Measurements from ENCODE around the gene CCDC39.
A peak's percentile ranks its signal among the peaks of the same experiment; 100 is the strongest.

The CCDC39 gene

DNA sequence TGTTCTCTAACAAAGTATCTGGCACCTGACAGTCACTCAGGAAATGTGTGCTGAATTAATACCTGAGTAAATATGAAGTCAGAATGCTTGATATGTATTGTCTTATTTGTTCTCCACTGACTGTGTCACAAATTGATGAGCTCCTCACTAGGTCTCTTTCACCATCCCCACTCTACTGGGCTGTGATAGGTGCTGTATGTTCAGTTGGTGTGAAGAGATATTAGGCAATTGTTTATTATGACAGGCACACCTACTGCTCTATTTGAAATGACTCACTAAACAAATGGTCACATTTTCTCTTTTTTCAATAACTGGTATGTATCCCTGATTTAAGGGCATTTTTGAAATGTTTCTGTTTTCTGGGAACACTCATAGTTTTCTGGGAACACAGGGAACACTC, 25.2 kb upstream of the CCDC39 start:
- Histone ChIP-seq H3K79me2 (ENCODE audit: control insufficient read depth, insufficient read depth, low read length, poor library complexity) (no peaks in the 10 kb centered on the region), H4K12ac (ENCODE audit: low read depth, low read length) (no peak overlapping the region)

DNA sequence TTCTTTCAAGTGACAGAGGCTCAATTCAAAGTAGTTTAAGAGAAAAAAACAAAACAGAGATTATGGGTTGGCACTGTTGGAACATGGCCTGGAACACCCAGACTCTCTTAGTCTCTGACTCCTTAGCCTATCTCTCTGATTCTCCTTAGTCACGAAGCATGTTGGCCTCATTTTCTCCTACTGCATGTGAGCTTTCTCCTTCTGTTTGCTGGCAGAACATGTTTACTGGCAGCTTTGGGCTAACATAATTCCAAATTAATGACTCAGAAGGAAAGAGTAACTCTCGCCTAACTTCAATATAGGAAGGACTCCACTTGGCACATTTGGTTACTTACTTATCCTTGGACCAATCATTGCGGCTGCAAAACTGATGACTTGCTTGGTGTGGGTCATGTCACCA, 21.7 kb upstream of the CCDC39 start:
- H2BK12ac ChIP-seq (ENCODE audit: low read length), result no peak overlapping the region
- WGBS (ENCODE audit: extremely low coverage, insufficient coverage, insufficient read length), result no CpG with 5 or more reads among the region's 3 CpGs
- H3K23ac ChIP-seq (ENCODE audit: low read length), result no peak overlapping the region
- no peak overlapping the region for H2BK5ac ChIP-seq (ENCODE audit: low read depth, low read length, poor library complexity)
- H4K91ac ChIP-seq (ENCODE audit: low read depth, low read length), result no peak overlapping the region
- H3K36me3 ChIP-seq (ENCODE audit: control insufficient read depth in 1 of 2, insufficient read depth in 2 of 2, low read length in 2 of 2), result no peaks in the 10 kb centered on the region
- peaks cover 0 to 4% of the 10 kb centered on the region in 2 experiments for H3K4me1 ChIP-seq (ENCODE audit: control insufficient read depth in 1 of 2, insufficient read depth in 2 of 2, low read length in 2 of 2)
- H2BK120ac ChIP-seq (ENCODE audit: insufficient read depth, low read length, poor library complexity), result no peak overlapping the region
- H4K8ac ChIP-seq (ENCODE audit: low read depth, low read length), result no peak overlapping the region
- H3K27ac ChIP-seq (ENCODE audit: low read depth, low read length), result no peak overlapping the region
- H3K79me2 ChIP-seq (ENCODE audit: control insufficient read depth, insufficient read depth, low read length, poor library complexity), result no peaks in the 10 kb centered on the region
- no peaks in the 10 kb centered on the region for H3K79me1 ChIP-seq (ENCODE audit: low read length)
- no peak overlapping the region for H2AFZ ChIP-seq (ENCODE audit: insufficient read depth, low read length, poor library complexity)
- H3K4ac ChIP-seq (ENCODE audit: low read depth, low read length), result no peak overlapping the region
- DNase-seq, result no peak
- H3K18ac ChIP-seq (ENCODE audit: low read length), result no peak overlapping the region
- H2AK5ac ChIP-seq (ENCODE audit: low read length), result no peak overlapping the region
- H4K12ac ChIP-seq (ENCODE audit: low read depth, low read length), result no peak overlapping the region
- H3K27me3 ChIP-seq (ENCODE audit: insufficient read depth, low read length), result no peaks in the 10 kb centered on the region
- no peaks in the 10 kb centered on the region for H3K9me3 ChIP-seq (ENCODE audit: insufficient read depth, low read depth, low read length)
- H3K4me3 ChIP-seq (ENCODE audit: low read depth, low read length), result no peak overlapping the region
- H3K14ac ChIP-seq (ENCODE audit: low read length), result no peak overlapping the region
- no peak overlapping the region for H3K9ac ChIP-seq (ENCODE audit: low read length)
- H3K4me2 ChIP-seq (ENCODE audit: low read length), result no peak overlapping the region

More for the DNA sequence above, 25.2 kb upstream of the CCDC39 start:
- H2BK120ac ChIP-seq (ENCODE audit: insufficient read depth, low read length, poor library complexity), result no peak overlapping the region
- no peak overlapping the region for H3K18ac ChIP-seq (ENCODE audit: low read length)
- H3K23ac ChIP-seq (ENCODE audit: low read length), result no peak overlapping the region
- no peak overlapping the region for H3K4ac ChIP-seq (ENCODE audit: low read depth, low read length)
- H3K9me3 ChIP-seq (ENCODE audit: insufficient read depth, low read depth, low read length), result no peaks in the 10 kb centered on the region
- no peak overlapping the region for H3K27ac ChIP-seq (ENCODE audit: low read depth, low read length)
- H2AK5ac ChIP-seq (ENCODE audit: low read length), result no peak overlapping the region
- no peak overlapping the region for H4K8ac ChIP-seq (ENCODE audit: low read depth, low read length)
- no peak overlapping the region for H3K9ac ChIP-seq (ENCODE audit: low read length)
- no peaks in the 10 kb centered on the region for H3K27me3 ChIP-seq (ENCODE audit: insufficient read depth, low read length)
- no peak overlapping the region for H2AFZ ChIP-seq (ENCODE audit: insufficient read depth, low read length, poor library complexity)
- H2BK12ac ChIP-seq (ENCODE audit: low read length), result no peak overlapping the region
- DNase-seq, result no peak
- H4K91ac ChIP-seq (ENCODE audit: low read depth, low read length), result no peak overlapping the region
- no peaks in the 10 kb centered on the region for H3K4me1 ChIP-seq (ENCODE audit: control insufficient read depth in 1 of 2, insufficient read depth in 2 of 2, low read length in 2 of 2)
- no peak overlapping the region for H3K4me3 ChIP-seq (ENCODE audit: low read depth, low read length)
- H3K14ac ChIP-seq (ENCODE audit: low read length), result no peak overlapping the region
- H3K36me3 ChIP-seq (ENCODE audit: control insufficient read depth in 1 of 2, insufficient read depth in 2 of 2, low read length in 2 of 2), result no peaks in the 10 kb centered on the region
- no peaks in the 10 kb centered on the region for H3K79me1 ChIP-seq (ENCODE audit: low read length)
- H3K4me2 ChIP-seq (ENCODE audit: low read length), result no peak overlapping the region
- no peak overlapping the region for H2BK5ac ChIP-seq (ENCODE audit: low read depth, low read length, poor library complexity)

DNA sequence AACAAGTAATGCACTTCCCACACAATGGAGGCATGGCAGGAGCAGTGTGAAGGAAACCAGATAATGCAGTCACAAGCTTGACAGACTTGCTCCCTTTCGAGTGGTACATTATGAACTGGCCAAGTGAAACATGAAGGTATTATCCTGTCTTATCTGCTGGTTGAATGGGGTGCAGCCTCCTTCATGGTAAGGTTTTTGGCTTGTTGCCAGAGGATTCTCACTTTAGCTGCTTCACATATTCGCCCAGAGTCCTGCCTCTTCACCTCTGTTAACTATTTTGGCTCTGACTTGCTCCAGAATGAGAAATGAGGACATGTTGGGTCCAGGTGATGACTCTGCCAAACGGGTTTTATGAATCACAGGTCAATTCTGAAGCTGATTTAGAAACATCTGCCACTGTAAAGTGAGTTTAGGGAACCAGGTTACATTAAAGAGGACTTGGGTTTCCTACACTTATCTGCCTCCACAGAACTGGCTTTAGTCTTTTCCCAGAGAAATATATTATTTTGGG, 19.5 kb upstream of the CCDC39 start:
- Histone ChIP-seq H2BK5ac (ENCODE audit: low read depth, low read length, poor library complexity) (no peak overlapping the region), H3K9me3 (ENCODE audit: insufficient read depth, low read depth, low read length) (no peaks in the 10 kb centered on the region), H3K18ac (ENCODE audit: low read length) (no peak overlapping the region), H2BK120ac (ENCODE audit: insufficient read depth, low read length, poor library complexity) (no peak overlapping the region), H3K23ac (ENCODE audit: low read length) (peak overlapping the region; percentile 1), H4K91ac (ENCODE audit: low read depth, low read length) (no peak overlapping the region), H2AK5ac (ENCODE audit: low read length) (no peak overlapping the region), H2BK12ac (ENCODE audit: low read length) (no peak overlapping the region), H3K14ac (ENCODE audit: low read length) (no peak overlapping the region), H3K36me3 (ENCODE audit: control insufficient read depth in 1 of 2, insufficient read depth in 2 of 2, low read length in 2 of 2) (no peaks in the 10 kb centered on the region), H3K4ac (ENCODE audit: low read depth, low read length) (no peak overlapping the region), H3K79me1 (ENCODE audit: low read length) (no peaks in the 10 kb centered on the region), H3K27ac (ENCODE audit: low read depth, low read length) (no peak overlapping the region), H3K4me3 (ENCODE audit: low read depth, low read length) (no peak overlapping the region), H3K9ac (ENCODE audit: low read length) (no peak overlapping the region), H3K4me1 (ENCODE audit: control insufficient read depth in 1 of 2, insufficient read depth in 2 of 2, low read length in 2 of 2) (peaks cover 0 to 4% of the 10 kb centered on the region in 2 experiments), H3K79me2 (ENCODE audit: control insufficient read depth, insufficient read depth, low read length, poor library complexity) (no peaks in the 10 kb centered on the region), H4K12ac (ENCODE audit: low read depth, low read length) (no peak overlapping the region), H3K27me3 (ENCODE audit: insufficient read depth, low read length) (no peaks in the 10 kb centered on the region), H4K8ac (ENCODE audit: low read depth, low read length) (no peak overlapping the region), H2AFZ (ENCODE audit: insufficient read depth, low read length, poor library complexity) (no peak overlapping the region), H3K4me2 (ENCODE audit: low read length) (no peak overlapping the region)
- no CpG with 5 or more reads among the region's 3 CpGs for WGBS (ENCODE audit: extremely low coverage, insufficient coverage, insufficient read length)
- DNase-seq, result no peak

DNA sequence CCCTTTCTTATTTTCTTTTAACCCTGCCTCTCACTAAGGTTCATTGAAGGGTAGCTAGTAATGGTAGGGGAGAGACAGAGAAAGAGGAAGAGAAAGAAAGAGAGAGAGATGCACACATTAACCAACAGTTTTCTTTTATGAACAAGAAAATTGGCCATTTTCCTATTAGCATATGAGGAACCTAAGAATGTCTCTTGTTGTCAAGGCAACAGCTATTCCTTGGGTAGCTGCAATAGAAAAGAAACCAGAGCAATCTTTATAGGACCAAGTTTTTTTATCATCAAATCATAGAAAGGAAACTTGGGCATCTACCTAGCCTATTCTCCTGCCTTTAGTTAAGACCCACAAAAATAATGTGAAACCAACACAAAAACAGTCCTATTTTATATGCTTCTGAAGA, 15.0 kb upstream of the CCDC39 start:
- Histone ChIP-seq H3K4ac (ENCODE audit: low read depth, low read length) (no peak overlapping the region), H3K36me3 (ENCODE audit: control insufficient read depth in 1 of 2, insufficient read depth in 2 of 2, low read length in 2 of 2) (no peaks in the 10 kb centered on the region), H3K79me1 (ENCODE audit: low read length) (no peaks in the 10 kb centered on the region), H4K8ac (ENCODE audit: low read depth, low read length) (no peak overlapping the region), H3K4me2 (ENCODE audit: low read length) (no peak overlapping the region), H2AK5ac (ENCODE audit: low read length) (no peak overlapping the region), H4K12ac (ENCODE audit: low read depth, low read length) (no peak overlapping the region), H4K91ac (ENCODE audit: low read depth, low read length) (no peak overlapping the region), H2BK5ac (ENCODE audit: low read depth, low read length, poor library complexity) (no peak overlapping the region), H2BK120ac (ENCODE audit: insufficient read depth, low read length, poor library complexity) (no peak overlapping the region), H3K9ac (ENCODE audit: low read length) (no peak overlapping the region), H2BK12ac (ENCODE audit: low read length) (no peak overlapping the region), H3K79me2 (ENCODE audit: control insufficient read depth, insufficient read depth, low read length, poor library complexity) (no peaks in the 10 kb centered on the region), H3K9me3 (ENCODE audit: insufficient read depth, low read depth, low read length) (no peaks in the 10 kb centered on the region), H2AFZ (ENCODE audit: insufficient read depth, low read length, poor library complexity) (no peak overlapping the region), H3K27me3 (ENCODE audit: insufficient read depth, low read length) (no peaks in the 10 kb centered on the region), H3K14ac (ENCODE audit: low read length) (no peak overlapping the region), H3K23ac (ENCODE audit: low read length) (no peak overlapping the region), H3K27ac (ENCODE audit: low read depth, low read length) (no peak overlapping the region), H3K4me3 (ENCODE audit: low read depth, low read length) (no peak overlapping the region), H3K18ac (ENCODE audit: low read length) (no peak overlapping the region), H3K4me1 (ENCODE audit: control insufficient read depth in 1 of 2, insufficient read depth in 2 of 2, low read length in 2 of 2) (peaks cover 0 to 4% of the 10 kb centered on the region in 2 experiments)
- DNase-seq, result no peak

Measured in trophoblast cell (in vitro differentiated cells and primary cell).